Upper lobe of left lung (tissue), 4 donors: Measurements from ENCODE around the gene CALCR.

Experiments used
- EP300 ChIP-seq, 4 donors: sonication (generic); formaldehyde crosslinking; IDR thresholded peaks; one replicate each; pipeline ENCODE4 v1.5.1; 2017; ENCODE audit warnings: antibody characterized with exemption in 4 of 4, control low read depth in 2 of 4
- POLR2A ChIP-seq, 4 donors: fragments of 450-650 bp; IDR thresholded peaks; one replicate each; pipeline ENCODE4 v1.5.1; 2016 to 2017; ENCODE audit warnings: antibody characterized with exemption in 4 of 4, mild to moderate bottlenecking in 2 of 4
- TF ChIP-seq, protein P1 (sequence below), 6 experiments: fragments of 450-650 bp in 4 of 6; fragments of 200-600 bp in 2 of 6; sonication (generic) in 2 of 6; IDR thresholded peaks; one replicate each; pipeline ENCODE4 v1.5.1; 2016 to 2019; ENCODE audit warnings: antibody characterized with exemption in 6 of 6

DNA sequence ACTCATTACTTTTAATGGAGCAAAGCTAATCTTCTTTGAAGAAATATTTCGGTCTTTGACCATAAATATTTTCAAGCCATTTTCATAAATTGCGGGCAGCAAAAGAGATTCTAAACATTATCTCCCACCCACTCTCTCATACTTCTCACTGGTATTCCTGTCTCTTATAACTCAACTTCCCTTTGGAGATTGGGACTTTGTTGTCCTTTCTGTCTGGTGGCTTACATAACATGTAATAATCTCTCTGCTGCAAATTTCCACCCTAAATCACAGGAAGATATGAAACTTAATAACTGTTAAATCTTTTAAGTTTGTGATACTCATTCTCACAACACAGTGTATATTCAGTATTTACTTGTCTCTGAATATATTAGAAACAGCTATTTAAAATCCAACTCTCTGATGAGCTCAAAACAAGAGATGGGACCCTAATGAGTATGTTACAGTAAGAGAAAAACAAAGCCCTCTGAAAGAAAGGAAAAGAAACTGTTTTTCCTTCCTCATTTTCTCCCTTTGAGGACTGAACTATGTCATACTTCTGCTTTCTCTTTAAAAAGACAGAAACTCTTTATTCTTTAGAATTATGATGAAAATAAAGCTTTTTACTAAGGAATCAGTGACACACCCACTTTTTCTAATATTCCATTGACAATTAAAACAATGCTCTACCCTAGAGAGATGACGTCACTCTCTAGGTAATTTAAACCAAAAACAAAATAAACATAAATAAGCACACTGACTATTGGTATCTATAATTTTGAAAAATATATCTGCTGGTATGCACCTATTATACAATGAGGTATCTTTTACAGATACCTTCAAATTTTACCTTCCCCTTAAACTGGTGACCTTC is 14.7 kb downstream of the CALCR start:
- TF ChIP-seq, protein P1, sequence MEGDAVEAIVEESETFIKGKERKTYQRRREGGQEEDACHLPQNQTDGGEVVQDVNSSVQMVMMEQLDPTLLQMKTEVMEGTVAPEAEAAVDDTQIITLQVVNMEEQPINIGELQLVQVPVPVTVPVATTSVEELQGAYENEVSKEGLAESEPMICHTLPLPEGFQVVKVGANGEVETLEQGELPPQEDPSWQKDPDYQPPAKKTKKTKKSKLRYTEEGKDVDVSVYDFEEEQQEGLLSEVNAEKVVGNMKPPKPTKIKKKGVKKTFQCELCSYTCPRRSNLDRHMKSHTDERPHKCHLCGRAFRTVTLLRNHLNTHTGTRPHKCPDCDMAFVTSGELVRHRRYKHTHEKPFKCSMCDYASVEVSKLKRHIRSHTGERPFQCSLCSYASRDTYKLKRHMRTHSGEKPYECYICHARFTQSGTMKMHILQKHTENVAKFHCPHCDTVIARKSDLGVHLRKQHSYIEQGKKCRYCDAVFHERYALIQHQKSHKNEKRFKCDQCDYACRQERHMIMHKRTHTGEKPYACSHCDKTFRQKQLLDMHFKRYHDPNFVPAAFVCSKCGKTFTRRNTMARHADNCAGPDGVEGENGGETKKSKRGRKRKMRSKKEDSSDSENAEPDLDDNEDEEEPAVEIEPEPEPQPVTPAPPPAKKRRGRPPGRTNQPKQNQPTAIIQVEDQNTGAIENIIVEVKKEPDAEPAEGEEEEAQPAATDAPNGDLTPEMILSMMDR (IDR thresholded peaks at IDR 0.05) = no peak
- TF ChIP-seq POLR2A (IDR thresholded peaks at IDR 0.05) (no peak), EP300 (IDR thresholded peaks at IDR 0.05) (no peak)
